GM20431 (cell line): ENCODE results near the gene RNF34.
"Not testable (repeated sequence)": the region's sequence is repeated elsewhere in the genome, so short reads cannot be mapped to it uniquely, and the experiment has no call there.

Experiments used
- in situ Hi-C: fragments of 300-500 bp; cut with MseI, MboI; formaldehyde crosslinking; loops from one replicate; pipeline ENCODE4 v1.15.0; 2020; ENCODE audit warnings: low sequenced_read_pairs; ENCODE audit not compliant: unreplicated experiment

RNF34 gene

DNA sequence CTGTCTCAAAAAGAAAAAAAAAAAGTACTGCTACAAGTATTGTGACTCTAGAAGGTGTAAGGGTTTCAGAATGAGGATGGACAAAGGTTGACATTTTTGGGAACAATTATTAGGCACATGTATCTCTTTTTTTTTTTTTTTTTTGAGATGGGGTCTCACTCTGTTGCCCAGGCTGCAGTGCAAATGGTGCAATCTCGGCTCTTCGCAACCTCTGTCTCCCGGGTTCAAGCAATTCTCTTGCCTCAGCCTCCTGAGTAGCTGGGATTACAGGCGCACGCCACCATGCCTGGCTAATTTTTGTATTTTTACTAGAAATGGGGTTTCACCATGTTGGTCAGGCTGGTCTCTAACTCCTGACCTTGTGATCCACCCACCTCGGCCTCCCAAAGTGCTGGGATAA, 15.0 kb upstream of the RNF34 start:
- in situ Hi-C loops, result not testable (repeated sequence)

DNA sequence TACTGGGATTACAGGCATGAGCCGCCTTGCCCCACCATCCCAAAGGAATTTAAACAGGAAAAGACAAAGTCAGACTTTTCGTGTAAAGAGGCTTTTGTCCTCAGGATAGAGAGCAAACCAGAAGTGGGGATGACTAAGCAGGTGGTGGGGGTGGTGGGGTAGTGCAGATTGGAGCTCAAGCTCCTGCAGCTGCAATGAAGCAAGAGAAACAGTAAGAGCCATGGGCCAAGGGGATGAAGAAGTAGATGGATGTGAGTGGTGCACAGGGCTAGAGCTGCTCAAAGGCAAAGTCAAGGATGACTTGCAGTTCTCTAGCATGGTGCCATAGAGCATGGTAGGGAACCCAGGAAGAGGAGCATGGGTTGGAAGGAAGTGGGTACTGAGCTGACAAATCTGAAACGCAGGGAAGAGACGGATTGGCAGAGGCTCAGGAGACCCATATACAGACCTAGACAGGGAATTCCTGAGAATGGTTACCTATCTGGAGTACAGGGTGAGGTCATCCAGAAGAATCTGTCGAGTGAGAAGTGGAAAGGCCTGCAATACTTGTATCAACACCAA, 11.4 kb upstream of the RNF34 start:
- in situ Hi-C loops, result no loop called here

DNA sequence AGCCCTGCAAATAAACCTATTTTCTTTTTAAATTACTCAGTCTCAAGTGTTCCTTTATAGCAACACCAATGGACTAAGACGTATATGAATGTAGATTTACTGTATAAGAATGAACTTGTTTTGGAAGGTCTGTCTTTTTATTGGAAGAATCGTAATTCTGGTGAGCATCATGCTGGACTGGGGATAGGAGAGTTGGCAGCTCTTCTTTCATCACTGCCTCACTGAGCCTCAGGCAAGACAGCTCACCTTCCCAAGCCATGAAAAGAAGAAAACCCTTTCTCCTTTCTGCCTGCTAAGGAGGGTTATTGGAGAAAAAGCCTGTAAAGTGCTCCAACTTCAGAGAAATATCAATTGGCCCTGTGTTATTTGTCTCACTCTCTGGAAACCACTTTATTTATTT, 9.1 kb upstream of the RNF34 start:
- in situ Hi-C loops, result no loop called here

- in situ Hi-C loops, result no loop called here
These were observed 8.1 kb upstream of the RNF34 start for GRCh38 chr12:121391619-121392324.

GRCh38 chr12:121392325-121392716, 7.6 kb upstream of the RNF34 start:
- in situ Hi-C loops, result no loop called here

GRCh38 chr12:121397521-121397920, 2.4 kb upstream of the RNF34 start:
- in situ Hi-C loops, result no loop called here

DNA sequence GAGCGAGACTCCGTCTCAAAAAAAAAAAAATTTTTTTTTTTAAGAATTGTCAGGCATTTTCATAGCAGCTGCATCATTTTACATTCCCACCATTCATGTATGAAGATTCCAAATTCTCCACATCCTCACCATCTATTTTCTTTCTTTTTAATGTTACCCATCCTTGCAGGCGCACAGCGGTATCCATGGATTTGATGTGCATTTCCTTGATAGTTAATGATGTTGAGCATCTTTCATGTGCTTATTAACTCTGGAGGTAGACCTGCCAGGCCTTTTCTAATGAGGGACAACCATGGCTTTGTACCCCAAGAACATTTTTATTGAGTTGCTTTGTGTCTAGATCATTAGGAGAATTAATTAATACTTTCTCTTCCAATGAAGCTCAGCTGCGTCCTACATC, 1.6 kb upstream of the RNF34 start:
- in situ Hi-C loops, result no loop called here

DNA sequence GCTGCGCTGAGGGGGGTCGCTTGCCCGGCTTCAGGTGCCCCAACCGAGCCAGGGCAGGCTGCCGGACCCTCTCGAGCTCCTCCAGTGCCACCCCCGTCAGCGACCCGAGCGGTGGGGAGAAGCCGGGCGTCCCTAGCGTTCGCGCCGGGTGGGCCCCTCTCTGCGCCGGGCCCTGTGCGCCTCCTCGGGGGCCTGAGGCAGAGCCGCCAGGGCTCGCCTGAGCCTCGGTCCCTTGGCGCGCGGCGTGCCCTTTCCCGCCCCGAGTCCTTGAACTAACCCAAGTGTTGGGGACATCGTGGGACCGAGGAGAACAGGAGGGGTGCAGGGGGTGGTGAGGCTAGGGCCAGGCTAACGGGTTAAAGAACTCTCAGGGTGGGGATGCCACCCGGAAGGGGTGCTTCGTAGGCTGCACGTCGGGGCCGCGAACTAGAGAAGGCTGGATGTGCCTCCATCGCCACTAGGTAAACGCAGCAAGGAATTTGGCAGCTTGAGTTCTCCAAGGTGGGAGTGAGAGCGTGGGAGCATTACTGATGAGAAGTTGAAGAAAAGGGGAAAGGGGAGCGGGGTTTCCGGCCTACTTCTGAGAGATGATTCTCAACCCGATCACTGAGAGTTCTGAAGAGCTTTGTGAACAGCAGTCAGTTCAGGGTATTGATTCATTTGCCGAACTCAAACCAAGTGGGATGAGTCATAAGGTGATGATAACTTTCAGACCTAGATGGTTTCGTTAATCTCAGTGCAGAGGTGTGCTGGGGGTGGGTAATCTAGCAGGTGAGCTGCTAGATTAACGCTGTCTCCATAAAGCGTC, 618 bp downstream of the RNF34 start:
- in situ Hi-C loops, result no loop called here

DNA sequence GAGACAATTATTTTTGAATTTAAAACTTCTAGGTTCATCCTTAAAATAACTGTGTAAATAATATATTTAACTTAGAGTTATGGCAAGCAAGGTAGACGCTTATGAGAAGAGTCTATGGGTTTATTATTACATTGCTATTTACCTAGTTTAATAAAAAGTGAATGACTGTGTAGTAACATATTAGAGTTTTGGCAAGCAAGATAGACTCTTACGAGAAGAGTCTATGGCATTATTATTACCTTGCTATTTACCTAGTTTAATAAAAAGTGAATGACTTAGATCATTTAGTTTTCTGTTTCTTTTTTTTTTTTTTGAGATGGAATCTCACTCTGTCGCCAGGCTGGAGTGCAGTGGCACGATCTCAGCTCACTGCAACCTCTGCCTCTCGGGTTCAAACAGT, 3.8 kb downstream of the RNF34 start:
- in situ Hi-C loops, result no loop called here

DNA sequence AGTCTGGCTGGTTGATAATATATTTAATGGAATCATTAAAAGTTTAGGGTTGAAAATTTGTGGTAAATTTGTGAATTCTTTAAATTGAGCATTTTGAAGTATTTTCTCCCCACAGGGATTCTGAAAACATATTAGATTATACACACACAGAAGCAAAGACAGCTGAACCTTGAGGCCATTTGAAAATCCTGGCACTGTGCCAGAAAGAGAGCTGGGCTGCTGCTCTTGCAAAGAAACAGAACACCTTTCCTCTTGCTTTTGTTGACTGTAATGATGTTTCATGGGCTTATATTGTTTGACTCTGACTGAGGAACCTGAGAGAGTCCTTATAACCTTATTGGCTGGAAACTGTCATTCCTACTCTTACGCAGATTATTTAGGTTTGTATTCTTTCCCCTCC, 4.8 kb downstream of the RNF34 start:
- in situ Hi-C loops, result no loop called here

GRCh38 chr12:121405211-121405610, 5.3 kb downstream of the RNF34 start:
- in situ Hi-C loops, result no loop called here

DNA sequence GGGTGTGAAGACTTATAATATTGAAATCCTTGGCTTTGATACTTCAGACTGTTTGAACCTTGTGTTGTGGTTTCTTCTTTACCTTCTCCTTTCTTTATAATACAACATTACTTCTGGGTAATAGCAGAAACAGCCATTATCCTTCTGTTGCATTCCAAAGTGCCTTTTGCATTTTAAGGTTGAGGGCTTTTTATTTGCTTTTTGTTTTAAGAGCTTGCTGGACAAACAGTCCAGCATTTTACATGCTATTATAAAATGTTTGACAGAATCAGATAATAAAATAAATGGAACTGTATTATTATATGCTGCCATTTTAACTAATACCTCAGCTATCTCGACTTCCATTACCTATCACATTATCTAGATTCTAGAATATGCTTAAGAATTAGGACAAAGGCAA, 14.0 kb downstream of the RNF34 start:
- in situ Hi-C loops, result no loop called here

DNA sequence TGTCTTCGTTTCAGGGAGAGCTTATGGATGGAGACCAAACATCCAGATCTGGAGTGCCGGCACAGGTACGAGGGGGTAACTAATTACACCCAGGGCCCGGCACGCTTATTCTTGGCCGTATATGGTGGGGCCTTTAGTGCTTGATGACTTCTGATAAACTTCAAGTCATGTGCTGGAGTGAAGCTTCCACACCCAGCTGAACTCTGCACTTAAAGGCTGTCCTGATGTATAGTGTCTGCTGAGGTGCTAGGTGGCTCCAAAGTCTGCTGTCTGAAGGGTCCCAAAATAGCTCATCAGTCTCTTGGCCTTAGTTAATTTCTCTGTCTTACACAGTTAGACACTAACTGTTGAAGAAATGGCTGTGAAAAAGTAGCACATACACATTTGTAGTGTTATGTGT, 17.9 kb downstream of the RNF34 start:
- in situ Hi-C loops, result no loop called here

DNA sequence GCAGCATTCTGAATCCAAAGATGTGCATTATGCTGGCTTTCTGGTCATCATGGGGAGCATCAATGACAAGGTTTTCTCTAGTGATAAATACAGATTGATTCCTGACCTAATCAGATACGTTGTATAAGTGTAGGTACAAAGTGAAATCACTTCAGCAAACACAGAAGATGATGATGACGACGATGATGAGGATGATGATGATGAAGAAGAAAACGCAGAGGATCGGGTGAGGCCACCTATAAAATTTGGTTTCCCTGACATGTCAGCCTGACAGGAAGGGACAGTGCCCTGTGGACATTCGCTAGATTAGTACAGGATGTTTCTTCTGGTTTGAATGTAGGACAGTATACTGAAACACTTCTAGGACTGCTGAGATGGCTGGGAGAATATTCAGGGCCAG, 20.2 kb downstream of the RNF34 start:
- in situ Hi-C loops, result no loop called here

GRCh38 chr12:121423253-121423652, 23.3 kb downstream of the RNF34 start:
- in situ Hi-C loops, result no loop called here

- in situ Hi-C loops, result no loop called here
These were observed 24.0 kb downstream of the RNF34 start for GRCh38 chr12:121423682-121424623.

DNA sequence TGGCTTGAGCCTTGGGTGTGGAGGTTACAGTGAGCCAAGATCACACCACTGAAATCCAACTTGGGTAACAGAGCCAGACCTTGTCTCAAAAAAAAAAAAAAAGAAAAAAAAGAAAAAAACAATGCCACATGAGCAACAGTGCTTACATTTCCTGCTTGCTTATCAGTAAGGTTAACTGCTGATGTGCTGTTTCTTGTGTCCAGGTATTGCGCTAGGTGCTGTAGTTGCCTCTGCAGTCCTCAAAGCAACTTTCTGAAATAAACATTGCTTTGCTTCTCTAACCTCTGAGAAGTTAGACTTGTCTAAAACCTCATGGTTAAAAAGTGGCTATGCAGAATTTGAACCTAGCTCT, 24.7 kb downstream of the RNF34 start:
- in situ Hi-C loops, result no loop called here

GRCh38 chr12:121427556-121428050, 27.7 kb downstream of the RNF34 start:
- in situ Hi-C loops, result loop anchor here (25.0 kb wide), 1 partner anchor 90 kb away; no protein-coding TSS in a partner anchor

GRCh38 chr12:121428883-121429282, 29.0 kb downstream of the RNF34 start:
- in situ Hi-C loops, result loop anchor here (25.0 kb wide), 1 partner anchor 92 kb away; no protein-coding TSS in a partner anchor

GRCh38 chr12:121430833-121431415, 31.0 kb downstream of the RNF34 start:
- in situ Hi-C loops, result loop anchor here (25.0 kb wide), 1 partner anchor 94 kb away; no protein-coding TSS in a partner anchor
